ENCODE data around the gene LRRC51.
A peak's percentile ranks its signal among the peaks of the same experiment; 100 is the strongest.
"Not testable (repeated sequence)": the region's sequence is repeated elsewhere in the genome, so short reads cannot be mapped to it uniquely, and the experiment has no call there.

LRRC51 gene

DNA sequence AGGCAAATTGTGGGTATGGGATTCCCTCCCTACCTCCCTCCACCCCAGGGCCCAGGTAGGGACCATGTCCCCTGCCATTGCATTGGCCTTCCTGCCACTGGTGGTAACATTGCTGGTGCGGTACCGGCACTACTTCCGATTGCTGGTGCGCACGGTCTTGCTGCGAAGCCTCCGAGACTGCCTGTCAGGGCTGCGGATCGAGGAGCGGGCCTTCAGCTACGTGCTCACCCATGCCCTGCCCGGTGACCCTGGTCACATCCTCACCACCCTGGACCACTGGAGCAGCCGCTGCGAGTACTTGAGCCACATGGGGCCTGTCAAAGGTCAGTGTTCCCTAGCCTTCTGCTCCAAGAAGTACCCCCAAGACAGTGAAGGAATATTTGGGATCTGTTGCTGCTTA lies 25.2 kb downstream of the LRRC51 start, which contains the start of gene TOMT:
TSS of gene TOMT (plus strand) at position 37 of the 400 bp plus-strand sequence. CDS start at position 65, 28 bp downstream.
- DNase-seq (ENCODE audit: low read depth in 2 of 2) = no peak

DNA sequence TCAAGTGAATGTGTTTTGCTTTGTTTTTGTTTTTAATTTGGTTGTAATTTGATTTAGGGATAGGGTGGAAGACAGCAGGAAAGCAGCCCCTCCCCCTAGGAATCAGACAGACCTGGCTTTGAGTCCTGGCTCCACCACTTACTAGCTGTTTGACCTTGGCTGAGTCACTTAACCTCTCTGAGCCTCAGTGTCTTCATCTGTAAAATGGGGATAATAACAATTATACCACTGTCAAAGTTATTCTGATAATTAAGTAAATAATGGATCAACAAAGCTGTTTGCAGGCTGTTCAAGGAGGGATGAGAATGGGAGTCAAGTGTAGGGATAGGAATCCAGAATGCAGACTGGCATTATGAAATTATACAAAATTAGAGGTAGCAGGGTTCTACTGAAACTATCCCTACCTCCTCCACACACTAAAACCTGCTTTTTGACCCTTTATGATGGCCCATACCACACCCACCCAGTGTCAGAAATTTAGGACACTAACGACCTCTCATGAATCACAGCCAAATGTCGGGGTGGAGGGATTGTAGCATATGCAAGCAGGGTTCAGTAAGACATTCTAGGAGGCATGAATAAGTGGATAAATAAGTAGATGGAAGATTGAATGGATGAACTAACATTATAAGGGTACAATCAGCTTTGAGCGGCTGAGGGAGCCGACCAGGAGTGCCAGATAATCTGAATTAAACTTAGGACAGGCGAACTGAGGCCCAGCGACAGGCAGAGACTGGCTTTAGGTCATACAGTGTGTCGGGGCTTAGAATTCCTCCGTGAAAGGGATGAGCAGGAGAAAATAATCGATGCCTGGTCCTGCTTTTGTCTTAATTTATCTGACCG lies 30.9 kb downstream of the LRRC51 start:
- no peak for DNase-seq (ENCODE audit: low read depth in 2 of 2)

GRCh38 chr11:72112143-72112977 lies 31.7 kb downstream of the LRRC51 start, which contains the start of gene ANAPC15:
Gene ANAPC15 (minus strand): TSS chr11:72112695. CDS start chr11:72111276, 1,419 bp downstream.
- peak; percentile 99 for DNase-seq (ENCODE audit: low read depth in 2 of 2)

GRCh38 chr11:72112978-72113808 lies 32.5 kb downstream of the LRRC51 start:
- DNase-seq (ENCODE audit: low read depth in 2 of 2) = no peak

DNA sequence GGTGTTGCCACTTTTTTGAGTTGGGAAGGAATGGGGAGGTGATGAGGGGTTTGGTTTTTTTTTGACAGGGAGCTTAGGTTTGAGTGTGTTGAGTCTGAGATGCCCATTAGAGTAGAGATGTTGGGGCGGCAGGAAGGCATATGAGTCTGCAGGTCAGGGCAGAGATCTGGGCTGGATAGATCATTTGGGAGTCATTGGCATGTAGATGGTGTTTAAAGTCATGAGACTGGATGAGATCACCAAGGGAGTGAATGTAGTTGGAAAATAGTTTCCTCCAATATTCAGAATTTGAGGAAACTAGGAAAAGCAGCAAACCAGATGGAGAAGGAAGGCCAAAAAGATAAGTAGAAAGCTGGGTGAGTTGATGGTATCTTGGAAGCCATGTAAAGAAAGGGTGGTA lies 33.9 kb downstream of the LRRC51 start:
- no peak for DNase-seq (ENCODE audit: low read depth in 2 of 2)

DNA sequence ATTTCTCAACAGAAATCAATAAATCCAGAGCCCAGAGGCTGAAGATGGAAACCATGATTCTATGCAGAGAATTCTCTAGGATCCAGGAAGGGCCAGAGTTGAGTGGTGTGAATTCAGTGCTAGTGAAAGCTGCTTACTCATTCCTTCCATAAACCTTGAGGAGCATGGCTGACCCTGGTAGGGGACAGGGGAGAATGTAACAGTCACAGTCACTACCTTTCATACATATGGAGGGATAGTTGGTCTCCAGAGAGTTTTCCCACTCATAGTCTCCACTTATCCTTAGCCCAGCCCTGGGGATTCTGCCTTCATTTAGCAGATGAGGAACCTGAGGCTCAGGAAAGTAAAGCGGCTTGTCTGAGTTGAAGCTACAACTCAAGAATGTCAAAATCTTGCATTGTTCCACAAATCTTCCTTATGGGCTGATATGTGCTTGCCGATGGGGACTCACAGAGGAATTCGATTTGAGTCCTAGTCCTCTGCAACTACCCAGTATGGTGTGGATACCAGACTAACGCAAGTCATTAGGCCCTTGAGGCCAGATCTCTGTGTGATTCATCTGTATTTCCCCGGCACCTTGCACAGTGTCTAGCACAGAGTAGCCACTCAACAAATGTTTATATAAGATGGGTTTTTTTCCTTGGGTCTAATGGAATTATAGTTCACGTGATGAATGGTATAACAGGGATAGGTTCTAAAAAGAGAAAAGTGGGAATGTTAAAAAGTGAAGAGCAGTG lies 35.5 kb downstream of the LRRC51 start:
- no peak for DNase-seq (ENCODE audit: low read depth in 2 of 2)

GRCh38 chr11:72119198-72119597 lies 38.5 kb downstream of the LRRC51 start:
- no peak for DNase-seq (ENCODE audit: low read depth in 2 of 2)

DNA sequence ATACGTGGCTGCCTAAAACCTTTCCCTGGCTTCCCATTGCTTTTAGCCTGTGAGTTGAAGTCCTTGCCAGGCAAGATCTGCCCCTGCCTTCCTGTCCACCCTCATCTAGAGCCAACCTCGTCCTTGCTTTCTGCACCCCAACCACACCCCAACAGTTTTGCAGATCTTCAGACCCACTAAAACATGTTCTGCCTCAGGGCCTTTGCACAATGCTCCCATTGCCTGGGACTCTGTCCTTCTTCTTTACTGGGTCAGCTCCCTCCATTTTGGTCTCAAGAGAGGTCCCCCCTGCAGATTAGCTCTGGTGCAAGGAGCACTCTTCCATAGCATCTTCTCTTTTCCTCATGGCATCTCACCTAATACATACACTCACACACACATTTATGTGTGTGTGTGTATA lies 40.3 kb downstream of the LRRC51 start:
- no peak for DNase-seq (ENCODE audit: low read depth in 2 of 2)

GRCh38 chr11:72122607-72123006 lies 42.0 kb downstream of the LRRC51 start:
- no peak for DNase-seq (ENCODE audit: low read depth in 2 of 2)

DNA sequence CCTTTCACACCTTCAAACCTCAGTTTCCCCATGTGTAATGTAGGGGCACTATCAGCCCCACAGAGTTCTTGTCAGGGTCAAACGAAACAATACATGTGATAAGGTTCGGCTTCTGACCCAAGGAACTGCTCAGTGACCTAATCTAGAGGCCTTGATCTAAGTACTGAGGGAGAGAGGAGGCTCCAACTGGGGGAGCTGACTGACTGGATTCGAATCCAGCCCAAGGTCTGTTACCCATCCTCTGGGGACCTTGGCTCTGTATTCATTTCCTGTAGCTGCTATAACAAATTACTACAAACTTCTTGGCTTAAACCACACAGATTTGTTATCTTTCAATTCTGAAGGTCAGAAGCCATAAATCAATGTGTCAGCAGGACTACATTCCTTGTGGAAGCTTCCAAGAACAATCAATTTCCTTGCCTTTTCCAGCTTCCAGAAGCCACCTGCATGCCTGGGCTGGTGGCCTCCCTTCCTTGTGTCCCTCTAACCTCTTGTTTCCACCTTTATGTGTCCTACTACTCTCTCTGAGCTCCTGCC lies 42.5 kb downstream of the LRRC51 start:
- DNase-seq (ENCODE audit: low read depth in 2 of 2) = no peak

GRCh38 chr11:72124046-72124445 lies 43.4 kb downstream of the LRRC51 start:
- no peak for DNase-seq (ENCODE audit: low read depth in 2 of 2)

DNA sequence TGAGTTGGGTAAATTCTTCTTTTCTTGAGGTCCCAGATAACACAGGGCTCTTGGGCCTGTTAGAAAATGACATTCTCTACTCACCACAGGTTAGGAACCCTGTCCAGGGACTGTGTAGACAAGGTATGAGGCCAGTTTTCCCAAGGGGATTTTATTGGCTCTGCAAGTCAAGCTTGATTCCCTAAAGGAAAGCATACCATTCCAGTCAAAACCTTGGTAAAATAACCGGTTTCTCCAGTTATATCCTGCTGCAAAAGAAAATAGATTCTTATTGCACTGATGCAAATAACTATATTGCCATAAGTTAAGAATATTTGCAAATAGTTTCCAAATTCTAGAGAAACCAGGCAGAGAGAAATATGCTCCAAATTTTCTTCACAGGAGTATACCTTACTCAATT lies 45.3 kb downstream of the LRRC51 start:
- no peak for DNase-seq (ENCODE audit: low read depth in 2 of 2)

- no peak for DNase-seq (ENCODE audit: low read depth in 2 of 2)
These were observed 47.3 kb downstream of the LRRC51 start for GRCh38 chr11:72127923-72128322.

GRCh38 chr11:72129381-72129780 lies 48.7 kb downstream of the LRRC51 start:
- no peak for DNase-seq (ENCODE audit: low read depth in 2 of 2)

DNA sequence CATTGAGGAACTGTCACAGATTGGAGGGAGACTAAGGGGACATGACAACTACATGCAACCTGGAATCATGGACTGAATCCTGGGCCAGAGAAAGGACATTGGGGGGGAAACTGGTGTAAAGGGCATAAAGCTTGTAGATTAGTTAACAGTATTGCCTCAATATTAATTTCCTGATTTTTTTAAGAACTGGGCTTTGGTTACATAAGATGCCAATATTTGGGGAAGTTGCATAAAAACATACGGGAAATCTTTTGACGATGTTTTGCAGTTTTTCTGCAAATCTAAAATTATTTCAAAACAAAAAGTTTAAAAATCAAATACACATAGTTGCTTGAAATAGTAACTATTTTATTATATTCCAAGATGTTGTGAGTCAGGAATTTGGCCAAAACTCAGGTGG lies 52.0 kb downstream of the LRRC51 start:
- DNase-seq (ENCODE audit: low read depth in 2 of 2) = no peak

- DNase-seq (ENCODE audit: low read depth in 2 of 2) = not testable (repeated sequence)
These were observed 54.8 kb downstream of the LRRC51 start, which contains the start of gene FOLR3 for GRCh38 chr11:72135473-72135872. Gene FOLR3 (plus strand): TSS chr11:72135725. CDS start chr11:72135953, 228 bp downstream.

- no peak for DNase-seq (ENCODE audit: low read depth in 2 of 2)
These were observed 55.4 kb downstream of the LRRC51 start for GRCh38 chr11:72135891-72136683.

DNA sequence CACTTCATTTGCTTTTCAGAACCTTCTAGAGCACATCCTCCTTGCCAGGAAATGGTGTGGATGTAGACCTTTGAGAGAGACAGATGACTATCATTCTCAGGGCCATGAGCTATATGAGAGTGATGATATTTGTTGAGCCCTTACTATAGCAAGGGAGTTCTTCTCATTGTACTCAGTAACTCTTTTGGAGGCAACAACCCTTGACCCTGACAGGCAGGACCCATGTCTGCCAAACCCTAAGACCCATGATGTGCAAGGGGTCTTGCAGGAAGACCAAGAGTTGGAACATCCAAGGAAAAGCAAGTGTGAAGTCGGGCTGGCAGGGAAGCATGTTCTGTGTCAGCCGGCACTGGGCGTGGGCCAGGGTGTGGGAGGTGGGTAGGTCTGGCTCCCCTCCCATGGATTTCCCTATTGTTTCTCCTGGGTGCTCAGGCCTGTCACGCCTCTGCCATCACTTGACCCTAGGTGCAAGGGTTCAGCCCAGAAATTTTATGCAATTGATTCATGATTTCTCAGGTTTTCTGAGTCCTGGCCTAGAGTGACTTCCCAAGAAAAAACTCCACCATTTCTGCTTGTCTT lies 56.1 kb downstream of the LRRC51 start:
- DNase-seq (ENCODE audit: low read depth in 2 of 2) = no peak

DNA sequence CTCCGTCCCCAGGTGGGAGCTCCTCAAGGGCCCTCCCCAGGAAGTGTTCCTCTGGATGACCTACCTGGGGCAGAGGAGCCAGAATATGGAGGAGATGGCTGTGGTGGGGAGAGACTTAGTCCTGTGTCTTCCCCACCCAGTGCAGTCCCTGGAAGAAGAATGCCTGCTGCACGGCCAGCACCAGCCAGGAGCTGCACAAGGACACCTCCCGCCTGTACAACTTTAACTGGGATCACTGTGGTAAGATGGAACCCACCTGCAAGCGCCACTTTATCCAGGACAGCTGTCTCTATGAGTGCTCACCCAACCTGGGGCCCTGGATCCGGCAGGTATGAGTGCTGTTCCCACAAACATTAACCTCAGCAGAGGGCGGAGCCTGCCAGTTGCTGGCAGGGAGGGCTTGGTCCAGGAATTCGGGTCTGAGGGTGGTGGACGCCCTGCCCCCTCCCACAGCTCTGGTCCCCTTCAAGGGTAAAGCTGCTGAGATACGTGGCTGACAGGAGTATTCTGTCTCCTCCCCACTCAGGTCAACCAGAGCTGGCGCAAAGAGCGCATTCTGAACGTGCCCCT lies 58.3 kb downstream of the LRRC51 start:
- no peak for DNase-seq (ENCODE audit: low read depth in 2 of 2)

All from stimulated activated CD4-positive, alpha-beta T cell treated with anti-CD3 and anti-CD28 coated beads, Interleukin-15, amount 100 ng/mL, for 48 hours (primary cell).